TTC549 (cell line): ENCODE measurements around the gene ATXN7L1.
"Not testable (repeated sequence)": the region's sequence is repeated elsewhere in the genome, so short reads cannot be mapped to it uniquely, and the experiment has no call there.

Experiments used
- FAIRE-seq: peaks from 2 replicates; lab custom pipeline; 2012; peaks lifted over from hg19 to GRCh38; lab: Jason Lieb, UNC

Gene ATXN7L1

DNA sequence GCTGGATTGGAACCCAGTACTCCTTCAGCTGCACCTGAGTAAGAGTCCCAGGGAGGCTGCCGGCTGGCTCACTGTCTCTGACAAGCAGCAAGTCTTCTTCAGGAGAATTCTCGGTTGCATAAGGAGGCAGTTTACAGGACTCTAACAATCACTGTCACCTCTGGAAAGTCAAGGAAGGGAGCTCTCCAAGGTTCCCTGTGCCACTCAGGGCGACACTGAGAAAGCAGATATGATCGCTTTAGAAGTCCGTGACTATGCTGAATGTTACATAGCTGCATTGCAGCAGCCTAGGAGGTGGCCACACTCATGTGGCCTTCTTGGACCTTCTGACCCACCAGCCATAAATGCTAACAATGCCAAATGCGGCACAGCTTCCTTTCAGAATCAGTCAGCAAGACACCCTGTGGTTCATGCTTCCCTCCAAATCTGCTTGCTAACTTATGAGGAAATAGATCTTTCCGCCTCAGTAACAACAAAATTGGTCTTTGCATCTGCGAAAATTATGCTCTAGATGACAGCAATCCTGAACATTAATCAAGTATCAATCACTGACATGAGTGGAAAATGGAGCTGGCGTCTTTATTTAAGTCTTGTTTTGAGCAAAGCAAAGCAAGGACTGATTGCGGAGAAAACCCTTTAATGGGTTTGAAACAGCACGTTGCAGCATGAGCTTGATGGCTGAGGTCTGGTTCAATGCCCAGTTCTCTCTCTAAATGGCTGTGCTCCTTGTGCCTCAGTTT, 132.9 kb downstream of the ATXN7L1 start:
- FAIRE-seq, result no peak

DNA sequence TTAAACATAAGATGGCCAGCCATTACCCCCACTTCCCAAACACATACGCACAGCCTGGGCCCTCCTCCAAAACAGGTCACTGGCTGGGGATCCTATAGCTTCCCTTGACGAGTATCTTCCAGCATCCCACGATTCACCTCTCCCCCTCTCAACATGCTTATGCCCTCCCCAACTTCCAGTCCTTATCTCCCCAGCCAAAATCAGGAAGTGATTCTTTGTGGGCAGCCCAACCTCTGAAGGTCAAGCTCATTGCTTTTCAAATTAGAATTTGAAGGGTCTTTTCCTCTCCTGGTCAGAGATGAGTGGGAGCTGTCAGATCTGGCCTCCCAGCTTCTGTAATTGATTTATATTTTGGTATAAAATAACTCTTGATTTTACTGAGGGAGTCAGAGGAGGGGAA, 133.6 kb downstream of the ATXN7L1 start:
- no peak for FAIRE-seq

DNA sequence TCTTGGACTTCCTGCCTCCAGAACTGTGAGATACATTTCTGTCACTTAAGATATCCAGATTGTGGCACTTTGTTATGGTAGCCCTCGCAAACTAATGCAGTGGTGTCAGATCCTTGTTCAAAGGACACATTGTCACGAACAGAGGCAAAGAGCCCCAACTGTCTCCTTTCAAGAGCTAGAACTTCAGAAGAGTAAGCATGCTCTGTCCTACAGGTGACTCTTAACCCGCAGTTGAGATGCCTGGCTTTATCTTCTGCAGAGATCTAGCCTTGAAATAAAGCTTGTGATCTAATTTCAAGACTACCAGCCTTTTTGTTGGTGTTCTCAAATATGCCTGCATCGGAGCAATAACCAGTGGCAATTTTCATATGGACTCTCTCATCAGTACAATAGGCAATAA, 134.4 kb downstream of the ATXN7L1 start:
- no peak for FAIRE-seq

DNA sequence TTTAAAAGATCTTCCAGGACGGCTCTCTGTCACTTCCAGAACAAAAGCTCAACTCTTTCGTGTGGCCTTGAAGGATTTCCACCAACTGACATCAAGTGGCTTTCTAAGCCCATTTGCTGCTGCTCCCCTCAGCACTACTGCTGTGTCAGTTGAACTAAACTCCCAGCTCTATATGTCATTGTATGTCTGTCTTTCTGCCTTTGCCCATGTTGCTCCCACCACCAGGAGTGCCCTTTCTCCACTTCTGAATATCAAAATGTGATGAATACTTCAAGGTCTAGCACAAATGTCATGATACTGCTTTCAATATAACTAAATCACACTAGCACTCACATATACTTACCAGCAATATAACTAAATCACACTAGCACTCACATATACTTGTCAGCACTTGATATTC, 138.3 kb downstream of the ATXN7L1 start:
- no peak for FAIRE-seq

DNA sequence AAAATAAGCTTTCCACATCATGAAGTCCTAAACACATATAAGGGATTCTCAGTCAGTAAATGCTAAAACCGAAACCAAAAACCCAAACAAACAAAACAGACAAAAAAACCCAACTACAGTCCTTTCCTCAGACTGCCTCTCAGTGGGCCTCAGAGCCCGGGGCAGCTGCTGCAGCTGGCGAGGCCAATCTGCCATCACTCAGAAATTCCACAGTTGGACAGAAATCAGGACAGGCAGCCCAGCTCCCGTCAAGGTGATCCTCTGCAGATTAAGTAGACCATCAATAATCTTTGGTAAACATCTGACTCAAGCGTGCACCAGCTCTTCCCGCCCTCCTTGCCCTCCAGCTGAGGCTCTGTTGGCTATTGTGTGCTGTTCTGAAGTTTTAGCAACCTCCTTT, 142.2 kb downstream of the ATXN7L1 start:
- FAIRE-seq, result no peak

DNA sequence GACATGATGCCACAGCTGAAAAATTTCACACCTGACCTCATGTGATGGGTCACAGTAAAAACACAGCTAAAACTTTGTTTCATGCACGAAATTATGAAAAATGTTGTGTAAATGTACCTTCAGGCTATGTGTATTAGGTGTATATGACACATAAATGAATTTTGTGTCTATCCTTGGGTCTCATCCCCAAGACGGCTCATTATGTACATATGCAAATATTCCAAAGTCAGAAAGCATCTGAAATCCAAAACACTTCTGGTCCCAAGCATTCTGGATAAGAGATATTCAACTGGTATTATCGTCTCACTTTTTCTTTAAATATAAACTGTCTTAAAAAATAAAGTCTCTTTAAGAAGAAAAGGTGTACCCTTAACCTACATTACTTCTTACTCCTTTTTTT, 145.4 kb downstream of the ATXN7L1 start:
- no peak for FAIRE-seq

DNA sequence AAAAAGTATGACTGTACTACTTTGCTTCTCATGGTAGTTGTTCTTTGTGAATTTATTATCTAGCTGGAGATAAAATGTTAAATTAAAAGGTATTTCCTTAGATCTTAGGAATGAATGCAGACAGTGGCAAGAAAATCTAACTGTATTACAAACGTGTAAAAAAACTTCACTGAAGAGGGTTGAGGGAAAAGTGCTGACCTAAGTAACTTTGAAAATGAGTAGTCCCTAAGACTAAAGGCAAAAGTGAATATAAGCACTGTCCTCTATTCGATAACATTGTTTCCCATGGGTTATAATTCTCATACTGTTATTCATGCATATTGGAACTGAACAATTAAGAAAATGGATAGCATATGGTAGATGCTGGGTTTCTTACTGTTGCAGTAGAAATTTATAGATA, 148.4 kb downstream of the ATXN7L1 start:
- FAIRE-seq, result no peak

DNA sequence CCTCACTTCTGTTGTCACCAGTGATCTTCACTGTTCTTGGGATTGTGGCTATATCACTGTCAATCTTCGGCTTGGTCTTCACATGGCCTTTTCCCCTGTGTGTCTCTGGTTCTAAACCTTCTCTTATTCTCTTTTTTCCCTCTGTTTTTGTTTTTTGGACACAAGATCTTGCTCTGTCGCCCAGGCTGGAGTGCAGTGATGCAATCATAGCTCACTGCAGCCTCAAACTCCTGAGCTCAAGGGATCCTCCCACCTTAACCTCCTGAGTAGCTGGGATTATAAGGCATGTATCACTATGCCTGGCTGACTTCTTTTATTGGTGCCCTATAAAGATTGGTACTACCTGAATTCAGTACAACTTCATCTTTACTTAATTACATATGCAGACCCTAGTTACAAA, 151.7 kb downstream of the ATXN7L1 start:
- FAIRE-seq, result no peak

DNA sequence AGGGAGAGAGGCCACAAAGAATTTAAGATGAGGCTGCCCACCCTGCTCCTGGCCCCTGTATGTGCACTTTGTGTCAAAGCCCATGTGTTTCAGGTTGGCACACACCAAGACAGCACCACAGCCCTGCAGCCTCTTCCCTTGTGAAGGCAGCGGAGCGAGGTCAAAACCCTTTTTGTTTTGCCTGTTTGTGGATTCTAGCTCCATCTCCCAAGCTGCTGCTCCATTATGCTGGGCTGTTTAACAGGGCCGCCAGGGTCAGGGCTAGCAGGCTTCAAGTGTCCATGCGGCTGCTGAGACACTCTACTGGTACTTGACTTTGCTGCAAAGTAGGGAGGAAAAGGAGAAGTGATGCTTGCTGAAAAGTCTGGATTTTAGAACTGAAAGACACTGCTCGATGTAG, 152.8 kb downstream of the ATXN7L1 start:
- FAIRE-seq, result no peak

DNA sequence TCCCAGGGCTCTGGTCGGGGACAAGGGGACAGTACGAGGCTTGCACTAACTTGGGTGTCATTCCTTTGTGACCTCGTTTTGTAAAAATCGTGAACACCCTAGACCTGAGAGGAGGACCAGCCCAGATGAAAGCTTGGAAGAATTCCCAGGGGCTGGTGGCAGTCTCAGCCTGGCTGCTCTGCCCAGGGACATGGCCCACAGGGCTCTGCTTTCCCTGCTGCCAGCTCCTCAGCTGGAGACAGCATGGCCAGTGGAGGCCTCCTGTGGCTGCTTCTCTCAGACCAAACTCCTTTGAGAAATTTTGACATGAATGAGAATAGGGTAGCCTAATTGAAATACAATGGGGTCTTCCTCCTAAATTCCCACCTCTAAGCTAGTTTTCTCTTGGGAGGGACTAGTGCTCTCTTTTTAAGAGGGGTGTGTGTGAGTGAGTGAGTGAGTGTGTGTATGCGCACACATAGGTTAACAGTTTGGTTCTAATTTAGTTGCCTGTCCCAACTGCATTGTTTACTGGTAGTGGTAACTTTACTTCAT, 154.8 kb downstream of the ATXN7L1 start:
- FAIRE-seq, result no peak

DNA sequence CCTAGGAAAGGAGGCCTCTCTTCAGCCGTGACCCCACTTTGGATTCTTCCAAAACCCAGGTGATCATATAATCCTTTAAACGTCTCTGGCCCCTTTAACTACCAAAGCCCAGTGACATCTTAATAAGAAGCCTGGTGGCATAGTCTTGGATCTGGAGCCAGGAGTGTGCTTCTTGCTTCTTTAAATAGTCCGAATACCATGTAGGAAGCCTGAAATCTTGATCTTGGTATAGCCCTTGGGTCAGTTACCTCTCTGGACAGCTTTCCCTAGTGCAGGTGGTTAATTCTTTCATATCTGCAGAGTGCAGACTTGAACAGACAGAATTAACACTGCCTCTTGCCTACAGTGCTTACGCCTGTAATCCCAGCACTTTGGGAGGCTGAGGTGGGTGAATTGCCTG, 156.5 kb downstream of the ATXN7L1 start:
- FAIRE-seq, result no peak

DNA sequence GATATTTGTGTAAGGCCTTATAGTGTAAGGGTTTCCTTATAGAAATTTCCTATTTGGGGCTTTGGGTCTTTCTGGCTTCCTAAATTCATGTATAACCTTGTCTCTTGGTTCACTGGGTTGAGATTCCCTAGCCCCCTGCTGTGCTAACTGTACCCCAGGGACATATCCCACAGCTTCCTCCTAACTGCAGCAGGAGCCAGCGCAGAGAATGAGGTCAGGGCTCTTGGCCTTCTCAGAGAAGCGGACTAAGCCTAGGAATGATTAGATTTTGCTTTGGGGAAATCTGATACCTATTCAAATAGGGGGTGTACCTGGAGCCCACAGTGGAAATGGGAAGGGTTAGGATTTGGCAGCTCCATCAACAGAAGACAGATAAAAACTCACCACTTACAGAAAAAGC, 157.0 kb downstream of the ATXN7L1 start:
- no peak for FAIRE-seq

DNA sequence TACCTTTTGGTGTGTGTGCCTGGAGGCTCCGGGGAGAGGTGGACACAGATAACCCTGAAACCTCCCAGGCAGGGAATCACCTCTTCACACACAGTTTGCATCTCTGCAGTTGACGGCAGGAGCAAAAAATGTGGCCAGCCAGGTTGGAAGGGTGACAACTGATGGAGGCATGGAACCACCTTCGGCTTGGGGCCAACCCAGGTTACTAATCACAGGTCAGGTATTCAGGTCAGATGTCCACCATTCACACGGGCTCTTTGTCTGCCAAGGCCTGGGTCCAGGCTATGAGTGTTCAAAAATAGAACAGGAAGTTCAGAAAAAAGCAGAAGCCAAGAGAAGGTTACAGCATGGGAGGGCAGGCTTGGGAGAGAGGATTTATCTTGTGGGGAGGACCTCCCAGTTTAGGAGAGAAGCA, 157.9 kb downstream of the ATXN7L1 start:
- no peak for FAIRE-seq

DNA sequence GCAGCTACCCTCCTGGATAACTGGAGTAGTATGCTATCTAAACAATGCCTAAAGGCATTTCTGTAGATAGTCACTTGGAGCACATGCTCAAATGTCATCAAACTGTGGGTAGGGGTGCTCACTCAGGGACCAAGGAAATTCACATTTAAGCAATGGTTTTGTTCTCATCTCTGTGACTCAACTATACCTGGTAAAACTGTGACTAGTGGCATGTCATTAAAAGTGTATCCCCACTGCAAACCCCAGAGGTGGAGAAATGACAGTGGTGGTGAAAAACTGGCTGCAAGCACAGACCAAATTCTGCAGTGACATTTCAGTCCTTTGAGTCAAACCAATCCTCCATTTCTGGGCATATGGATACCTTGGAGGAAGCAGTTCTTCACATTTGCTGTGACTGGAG, 160.9 kb downstream of the ATXN7L1 start:
- no peak for FAIRE-seq

DNA sequence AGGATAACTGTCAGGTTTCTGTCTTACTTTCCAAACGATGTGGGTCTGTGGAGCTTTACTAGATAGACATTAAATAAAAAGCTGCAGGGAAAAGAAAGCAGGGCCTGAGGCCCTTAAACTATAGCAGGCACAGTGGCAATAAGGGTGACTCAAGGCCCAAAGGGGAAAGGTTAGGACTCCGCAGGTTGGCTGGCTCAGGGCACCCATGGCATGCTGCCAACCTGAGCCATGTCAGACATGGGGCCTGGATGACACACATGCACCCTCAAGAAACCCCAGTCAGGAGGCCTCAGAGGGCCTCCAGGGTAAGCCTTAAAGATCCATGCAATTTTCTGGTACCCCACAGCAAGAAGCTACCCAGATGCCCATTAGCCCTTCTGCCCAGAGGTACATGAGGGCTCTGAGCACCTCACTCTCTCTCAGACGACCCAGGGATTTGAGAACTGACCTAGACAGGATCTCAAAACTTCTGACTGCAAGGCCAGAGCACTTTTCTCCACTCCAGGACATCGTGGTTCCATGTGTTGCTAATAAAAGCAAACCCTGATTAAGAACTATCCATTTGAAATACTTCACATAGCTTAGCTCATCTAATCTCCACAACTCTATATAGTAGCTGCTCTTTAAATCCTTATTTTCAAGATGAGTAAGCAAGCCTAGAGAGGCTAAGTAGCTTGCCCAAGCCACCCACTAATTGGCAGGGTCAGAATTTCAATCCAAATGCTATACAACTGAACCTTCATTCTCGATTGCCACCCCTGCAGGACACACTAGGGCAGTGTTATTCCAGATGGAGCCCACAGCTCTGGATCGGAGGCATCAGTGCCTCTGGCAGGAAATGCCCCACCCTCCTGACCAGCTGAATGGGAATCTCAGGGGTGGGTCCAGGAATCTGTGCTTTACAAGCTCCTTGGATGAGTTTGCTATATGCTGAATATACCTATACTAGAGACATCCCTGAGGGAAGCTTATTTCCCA, 162.6 kb downstream of the ATXN7L1 start:
- no peak for FAIRE-seq

DNA sequence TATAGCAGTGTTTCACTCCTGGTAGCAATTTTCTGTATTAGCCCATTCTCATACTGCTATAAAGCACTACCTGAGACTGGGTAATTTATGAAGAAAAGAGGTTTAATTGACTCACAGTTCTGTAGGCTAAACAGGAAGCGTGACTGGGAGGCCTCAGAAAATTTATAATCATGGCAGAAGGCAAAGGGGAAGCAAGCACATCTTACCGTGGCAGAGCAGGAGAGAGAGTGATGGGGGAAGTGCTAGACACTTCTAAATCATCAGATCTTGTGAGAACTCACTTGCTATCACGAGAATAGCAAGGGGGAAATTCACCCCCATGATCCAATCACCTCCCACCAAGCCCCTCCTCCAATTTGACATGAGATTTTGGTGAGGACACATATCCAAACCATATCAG, 163.5 kb downstream of the ATXN7L1 start:
- no peak for FAIRE-seq

DNA sequence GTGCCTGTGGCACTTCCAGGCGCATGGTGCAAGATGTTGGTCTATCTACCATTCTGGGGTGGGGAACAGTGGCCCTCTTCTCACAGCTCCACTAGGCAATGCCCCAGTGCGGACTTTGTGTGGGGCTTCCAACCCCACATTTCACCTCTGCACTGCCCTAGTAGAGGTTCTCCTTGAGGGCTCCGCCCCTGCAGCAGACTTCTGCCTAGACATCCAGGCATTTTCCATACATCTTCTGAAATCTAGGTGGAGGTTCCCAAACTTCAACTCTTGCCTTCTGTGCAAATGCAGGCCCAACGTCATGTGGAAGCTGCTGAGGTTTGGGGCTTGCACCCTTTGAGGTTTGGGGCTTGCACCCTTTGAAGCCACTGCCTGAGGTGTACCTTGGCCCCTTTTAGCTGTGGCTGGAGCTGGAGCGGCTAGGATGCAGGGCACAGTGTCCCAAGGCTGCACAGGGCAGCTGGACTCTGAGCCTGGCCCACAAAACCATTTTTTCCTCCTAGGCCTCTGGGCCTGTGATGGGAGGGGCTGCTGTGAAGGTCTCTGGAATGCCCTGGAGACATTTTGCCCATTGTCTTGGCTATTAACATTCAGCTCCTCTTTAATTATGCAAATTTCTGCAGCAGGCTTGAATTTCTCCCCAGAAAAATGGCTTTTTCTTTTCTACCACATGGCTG, 164.5 kb downstream of the ATXN7L1 start:
- no peak for FAIRE-seq

DNA sequence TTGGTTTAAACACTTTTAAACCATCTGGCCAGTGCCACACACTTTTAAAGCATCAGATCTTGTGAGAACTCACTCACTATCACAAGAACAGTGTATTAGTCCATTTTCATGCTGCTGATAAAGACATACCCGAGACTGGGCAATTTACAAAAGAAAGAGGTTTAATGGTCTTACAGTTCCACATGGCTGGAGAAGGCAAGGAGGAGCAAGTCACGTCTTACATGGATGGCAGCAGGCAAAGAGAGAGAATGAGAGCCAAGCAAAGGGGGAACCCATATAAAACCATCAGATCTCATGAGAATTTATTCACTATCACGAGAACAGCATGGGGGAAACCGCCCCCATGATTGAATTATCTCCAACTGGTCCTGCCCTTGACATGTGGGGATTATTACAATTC, 165.7 kb downstream of the ATXN7L1 start:
- not testable (repeated sequence) for FAIRE-seq

DNA sequence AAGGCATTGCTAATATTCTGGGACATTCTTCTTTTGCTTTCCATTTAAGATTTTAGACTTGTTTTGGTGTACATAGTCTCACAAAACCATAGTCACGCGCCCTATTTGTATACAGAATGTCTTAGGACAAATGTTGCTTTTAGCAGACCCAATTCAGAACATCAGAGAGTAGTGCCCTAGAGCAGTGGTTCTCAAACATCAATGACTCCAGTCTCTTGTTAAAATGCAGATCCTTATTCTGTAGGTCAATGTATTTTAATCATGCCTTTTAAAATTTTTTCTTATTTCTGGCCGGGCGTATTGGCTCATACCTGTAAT, 167.7 kb downstream of the ATXN7L1 start:
- no peak for FAIRE-seq

DNA sequence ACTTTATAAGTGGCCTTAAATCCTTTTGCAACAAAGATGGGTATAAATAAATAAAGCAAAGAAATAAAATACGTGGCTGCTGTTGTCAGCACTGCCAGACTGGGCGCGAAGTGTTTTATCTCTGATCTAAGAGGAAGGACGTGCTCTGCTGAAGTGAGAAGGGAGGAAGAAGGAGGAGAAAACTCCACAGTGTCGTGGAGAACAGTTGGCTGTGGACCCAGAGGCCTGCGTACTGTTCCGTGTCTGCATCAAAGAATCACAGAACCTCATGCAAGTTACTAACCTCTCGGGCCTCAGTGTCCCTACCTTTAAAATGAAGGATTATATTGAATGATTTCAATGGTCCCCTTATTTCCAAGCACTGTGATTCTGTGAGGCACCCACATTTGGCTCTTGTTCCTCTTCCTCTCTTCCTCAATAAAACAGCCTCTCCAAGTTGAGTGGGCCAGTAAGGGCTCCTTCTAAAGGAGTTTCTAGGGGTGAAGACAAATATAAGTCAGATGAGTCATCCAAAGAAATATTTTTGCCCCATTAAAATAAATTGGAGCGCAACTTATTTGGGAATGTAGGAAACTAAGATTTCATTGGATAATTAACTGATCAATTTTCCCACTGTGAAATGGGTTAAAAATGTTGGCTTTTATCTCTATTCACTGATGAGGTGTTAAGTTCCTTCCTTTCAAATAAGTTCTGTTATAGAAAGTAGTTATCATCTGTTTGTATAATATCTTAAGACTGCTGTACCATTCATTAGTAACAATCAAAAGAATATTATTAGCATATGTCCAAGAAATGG, 168.2 kb downstream of the ATXN7L1 start:
- no peak for FAIRE-seq

DNA sequence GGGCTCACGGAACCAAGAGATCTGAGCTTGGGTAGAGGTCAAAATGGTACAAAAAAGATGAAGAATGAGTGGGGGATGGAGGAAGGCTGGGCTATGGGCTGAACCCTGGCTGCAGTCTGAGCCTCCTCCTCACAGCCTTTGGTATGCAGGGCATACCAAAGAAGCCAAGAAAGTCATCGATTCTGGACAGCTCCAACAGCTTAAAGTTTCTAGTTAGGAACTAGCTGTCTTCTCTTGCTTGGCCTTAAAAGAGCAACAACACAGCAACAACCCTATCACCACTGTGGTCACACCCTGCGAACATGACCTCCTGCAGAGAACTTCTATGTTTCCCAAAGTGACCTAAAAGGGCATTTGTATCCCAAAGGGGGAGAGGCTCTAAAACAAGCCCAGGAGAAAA, 169.0 kb downstream of the ATXN7L1 start:
- FAIRE-seq, result no peak

DNA sequence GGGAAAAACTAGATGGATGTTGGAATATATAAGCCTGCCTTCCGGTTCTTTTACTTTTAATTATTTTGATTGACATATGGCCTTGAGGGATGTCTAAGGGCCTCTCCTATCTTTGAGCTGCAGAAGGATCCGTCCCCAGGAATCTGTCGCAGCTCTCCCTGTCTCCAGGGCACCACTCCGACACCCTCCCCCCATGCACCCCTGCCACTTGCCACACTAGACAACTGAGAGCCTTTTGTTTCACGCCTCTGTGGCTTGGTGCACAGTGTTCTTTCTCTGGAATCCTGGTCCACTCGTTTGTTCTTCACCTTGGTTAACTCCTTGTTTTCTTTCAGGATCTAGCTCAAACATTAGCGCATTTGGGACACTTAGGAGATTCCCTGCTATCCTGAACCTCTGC, 171.0 kb downstream of the ATXN7L1 start:
- FAIRE-seq, result no peak
